Testis (tissue), 2 donors: ENCODE data around the gene YPEL1.

Experiments used
- POLR2A ChIP-seq: fragments of 450-650 bp; IDR thresholded peaks from one replicate; pipeline ENCODE4 v1.6.1; 2017; ENCODE audit warnings: antibody characterized with exemption, mild to moderate bottlenecking, moderate library complexity
- TF ChIP-seq, protein P1 (sequence below), 3 experiments: fragments of 450-650 bp in 2 of 3; fragments of 200-600 bp in 1 of 3; sonication (generic) in 1 of 3; IDR thresholded peaks; one replicate each; pipeline ENCODE4 v1.5.1; 2016 to 2019; ENCODE audit warnings: antibody characterized with exemption in 3 of 3, mild to moderate bottlenecking in 2 of 3, moderate library complexity in 1 of 3

DNA sequence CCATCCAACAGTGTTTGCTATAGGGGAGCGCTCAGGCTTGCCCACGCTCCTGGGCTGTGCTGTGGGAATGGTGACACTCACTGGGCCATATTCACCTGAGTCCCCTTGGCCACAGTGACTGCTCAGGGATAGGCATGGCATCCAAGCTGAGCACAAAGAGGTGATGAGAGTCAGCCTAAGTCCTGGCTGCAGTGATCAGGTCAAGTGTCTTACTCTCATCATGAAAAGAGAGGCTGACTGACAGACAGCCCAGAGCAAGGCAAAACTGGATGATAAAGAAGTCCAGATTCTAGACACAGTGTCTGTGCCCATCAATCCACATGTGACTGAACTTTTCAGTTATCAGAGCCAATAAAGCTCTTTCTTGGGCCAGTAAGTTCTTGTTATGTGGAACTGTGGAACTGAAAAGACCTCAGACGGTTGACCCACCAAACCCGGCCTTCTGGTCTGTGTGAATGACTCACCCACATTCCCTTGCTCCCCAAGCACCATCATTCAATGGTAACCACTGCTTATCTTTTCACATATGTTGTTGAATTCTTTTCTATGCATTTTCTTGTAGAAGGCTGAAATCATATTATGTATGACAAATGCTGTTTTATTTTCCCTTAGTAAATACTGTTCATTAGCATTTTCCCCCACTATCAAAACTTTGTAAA, 43.2 kb upstream of the YPEL1 start:
- TF ChIP-seq, protein P1, sequence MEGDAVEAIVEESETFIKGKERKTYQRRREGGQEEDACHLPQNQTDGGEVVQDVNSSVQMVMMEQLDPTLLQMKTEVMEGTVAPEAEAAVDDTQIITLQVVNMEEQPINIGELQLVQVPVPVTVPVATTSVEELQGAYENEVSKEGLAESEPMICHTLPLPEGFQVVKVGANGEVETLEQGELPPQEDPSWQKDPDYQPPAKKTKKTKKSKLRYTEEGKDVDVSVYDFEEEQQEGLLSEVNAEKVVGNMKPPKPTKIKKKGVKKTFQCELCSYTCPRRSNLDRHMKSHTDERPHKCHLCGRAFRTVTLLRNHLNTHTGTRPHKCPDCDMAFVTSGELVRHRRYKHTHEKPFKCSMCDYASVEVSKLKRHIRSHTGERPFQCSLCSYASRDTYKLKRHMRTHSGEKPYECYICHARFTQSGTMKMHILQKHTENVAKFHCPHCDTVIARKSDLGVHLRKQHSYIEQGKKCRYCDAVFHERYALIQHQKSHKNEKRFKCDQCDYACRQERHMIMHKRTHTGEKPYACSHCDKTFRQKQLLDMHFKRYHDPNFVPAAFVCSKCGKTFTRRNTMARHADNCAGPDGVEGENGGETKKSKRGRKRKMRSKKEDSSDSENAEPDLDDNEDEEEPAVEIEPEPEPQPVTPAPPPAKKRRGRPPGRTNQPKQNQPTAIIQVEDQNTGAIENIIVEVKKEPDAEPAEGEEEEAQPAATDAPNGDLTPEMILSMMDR (IDR thresholded peaks at IDR 0.05), result no peak
- TF ChIP-seq POLR2A, result no peak
